H9 (cell line): ENCODE measurements around the gene C9orf152. TPM values are rescaled to one million over a fixed set of nuclear protein-coding genes. Genes with fewer than 3 reads are reported as not detected.

Experiments used
- DNase-seq: peaks from one replicate; pipeline ENCODE4 v3.0.0-alpha.2; 2017
- H2AFZ ChIP-seq: one replicate; pipeline ENCODE4 v1.6.1; 2013; ENCODE audit warnings: mild to moderate bottlenecking, low read length, control low read depth, moderate library complexity
- H2AK5ac ChIP-seq: 2 replicates; pipeline ENCODE4 v1.6.1; 2013; ENCODE audit warnings: low read length, control low read depth, mixed read lengths; ENCODE audit not compliant: insufficient read length
- H2BK120ac ChIP-seq: one replicate; pipeline ENCODE4 v1.6.1; 2013; ENCODE audit warnings: low read depth, mild to moderate bottlenecking, low read length, control low read depth, inconsistent platforms; ENCODE audit not compliant: poor library complexity, severe bottlenecking
- H2BK12ac ChIP-seq: 2 replicates; pipeline ENCODE4 v1.6.1; 2013; ENCODE audit warnings: low read length, control low read depth, mixed read lengths, low read depth; ENCODE audit not compliant: insufficient read length
- H2BK15ac ChIP-seq: 2 replicates; pipeline ENCODE4 v1.6.1; 2013; ENCODE audit warnings: low read depth, low read length, control low read depth
- H2BK20ac ChIP-seq: one replicate; pipeline ENCODE4 v1.6.1; 2013; ENCODE audit warnings: low read depth, mild to moderate bottlenecking, low read length, control low read depth, inconsistent platforms; ENCODE audit not compliant: poor library complexity, severe bottlenecking
- H2BK5ac ChIP-seq: 2 replicates; pipeline ENCODE4 v1.6.1; 2013; ENCODE audit warnings: low read length, control low read depth, mixed read lengths; ENCODE audit not compliant: insufficient read length
- H3K14ac ChIP-seq: 2 replicates; pipeline ENCODE4 v1.6.1; 2013; ENCODE audit warnings: low read length, control low read depth; ENCODE audit not compliant: insufficient read depth
- H3K18ac ChIP-seq: 2 replicates; pipeline ENCODE4 v1.6.1; 2013; ENCODE audit warnings: low read depth, mild to moderate bottlenecking, mixed read lengths, low read length, control low read depth; ENCODE audit not compliant: insufficient read length
- H3K23ac ChIP-seq: 2 replicates; pipeline ENCODE4 v1.6.1; 2013; ENCODE audit warnings: low read length, control low read depth, mixed read lengths, low read depth; ENCODE audit not compliant: insufficient read length
- H3K23me2 ChIP-seq: 2 replicates; pipeline ENCODE4 v1.6.1; 2013; ENCODE audit warnings: low read depth, mild to moderate bottlenecking, mixed read lengths, low read length, control low read depth; ENCODE audit not compliant: insufficient read length, poor library complexity, severe bottlenecking
- H3K27ac ChIP-seq: 2 replicates; pipeline ENCODE4 v1.5.1; 2013; ENCODE audit warnings: low read length, control low read depth, mixed read lengths, low read depth; ENCODE audit not compliant: insufficient read length
- H3K27me3 ChIP-seq: 2 replicates; pipeline ENCODE4 v1.6.1; 2013; ENCODE audit warnings: low read length, control low read depth, inconsistent platforms; ENCODE audit not compliant: insufficient read depth
- H3K4ac ChIP-seq: 2 replicates; pipeline ENCODE4 v1.6.1; 2013; ENCODE audit warnings: low read depth, mild to moderate bottlenecking, control low read depth, inconsistent platforms, low read length, moderate library complexity
- H3K4me1 ChIP-seq: 2 replicates; pipeline ENCODE4 v1.6.1; 2013; ENCODE audit warnings: low read length, control low read depth, inconsistent platforms; ENCODE audit not compliant: insufficient read depth
- H3K4me2 ChIP-seq: 2 replicates; pipeline ENCODE4 v1.6.1; 2013; ENCODE audit warnings: low read length, control low read depth, mixed read lengths; ENCODE audit not compliant: insufficient read length, insufficient read depth
- H3K56ac ChIP-seq: 2 replicates; pipeline ENCODE4 v1.6.1; 2013; ENCODE audit warnings: low read depth, mild to moderate bottlenecking, mixed read lengths, low read length, control low read depth; ENCODE audit not compliant: insufficient read length
- H3K79me1 ChIP-seq: 2 replicates; pipeline ENCODE4 v1.6.1; 2013; ENCODE audit warnings: low read depth, mild to moderate bottlenecking, moderate library complexity, low read length, control low read depth, inconsistent platforms; ENCODE audit not compliant: insufficient read depth, poor library complexity, severe bottlenecking
- H3K79me2 ChIP-seq: 2 replicates; pipeline ENCODE4 v1.6.1; 2013; ENCODE audit warnings: low read length, control low read depth, inconsistent platforms; ENCODE audit not compliant: insufficient read depth
- H3K9ac ChIP-seq: 2 replicates; pipeline ENCODE4 v1.6.1; 2013; ENCODE audit warnings: low read length, control low read depth, mixed read lengths; ENCODE audit not compliant: insufficient read length; ENCODE audit errors: extremely low read depth
- H3K9me3 ChIP-seq: one replicate; pipeline ENCODE4 v1.6.1; 2013; ENCODE audit warnings: low read depth, low read length, inconsistent platforms; ENCODE audit not compliant: control insufficient read depth
- H3T11ph ChIP-seq: one replicate; pipeline ENCODE4 v1.6.1; 2013; ENCODE audit warnings: mild to moderate bottlenecking, low read length, control low read depth, inconsistent platforms
- H4K20me1 ChIP-seq: one replicate; pipeline ENCODE4 v1.6.1; 2013; ENCODE audit not compliant: control insufficient read depth, insufficient read length, insufficient read depth
- H4K5ac ChIP-seq: 2 replicates; pipeline ENCODE4 v1.6.1; 2013; ENCODE audit warnings: low read depth, mild to moderate bottlenecking, mixed read lengths, low read length, control low read depth; ENCODE audit not compliant: insufficient read length
- H4K8ac ChIP-seq: replicated peaks from 2 replicates; pipeline ENCODE4 v1.6.1; 2013; ENCODE audit warnings: low read length, control low read depth, mixed read lengths, low read depth; ENCODE audit not compliant: insufficient read length
- H4K91ac ChIP-seq: 2 replicates; pipeline ENCODE4 v1.6.1; 2013; ENCODE audit warnings: low read depth, mild to moderate bottlenecking, moderate library complexity, mixed read lengths, low read length, control low read depth; ENCODE audit not compliant: insufficient read length
- H3K27ac Mint-ChIP-seq, 3 experiments: 2 replicates in 2 of 3; 3 replicates in 1 of 3; pipeline ENCODE4 v1.8.0; 2020 to 2021; ENCODE audit warnings: mixed read lengths in 3 of 3, mild to moderate bottlenecking in 1 of 3, moderate library complexity in 1 of 3
- H3K27me3 Mint-ChIP-seq: 2 replicates; pipeline ENCODE4 v1.8.0; 2021; ENCODE audit warnings: low read depth, mild to moderate bottlenecking, moderate library complexity, mixed read lengths
- H3K36me3 Mint-ChIP-seq, 3 experiments: 2 replicates in 2 of 3; 3 replicates in 1 of 3; pipeline ENCODE4 v1.8.0; 2020 to 2021; ENCODE audit warnings: low read depth in 3 of 3, mixed read lengths in 3 of 3; ENCODE audit not compliant: insufficient read depth in 1 of 3
- H3K4me1 Mint-ChIP-seq, 2 experiments: 2 replicates each; pipeline ENCODE4 v1.8.0; 2020; ENCODE audit warnings: mixed read lengths in 2 of 2
- H3K4me3 Mint-ChIP-seq, 2 experiments: 2 replicates in 1 of 2; 3 replicates in 1 of 2; pipeline ENCODE4 v1.8.0; 2020 to 2021; ENCODE audit warnings: mild to moderate bottlenecking in 2 of 2, mixed read lengths in 2 of 2, moderate library complexity in 1 of 2
- H3K9me3 Mint-ChIP-seq, 2 experiments: 2 replicates in 1 of 2; 3 replicates in 1 of 2; pipeline ENCODE4 v1.8.0; 2020; ENCODE audit warnings: mild to moderate bottlenecking in 2 of 2, mixed read lengths in 2 of 2, moderate library complexity in 1 of 2
- CTCF ChIP-seq: fragments of 200-600 bp; sonication (generic); conservative IDR thresholded peaks from 3 replicates; pipeline ENCODE4 v1.8.0; 2021; ENCODE audit warnings: antibody characterized with exemption, mild to moderate bottlenecking
- WGBS: extraction: QIAGEN DNeasy Blood & Tissue Kit; methylation state at CpG from one replicate; pipeline ENCODE4 v1.1.7; 2013; ENCODE audit warnings: missing lambda C conversion rate, low lambda C conversion rate, mixed read lengths; ENCODE audit not compliant: insufficient read length; ENCODE audit errors: extremely low coverage; 5-methylcytosine and 5-hydroxymethylcytosine counted together
- total RNA-seq: library from RNA; stranded (reverse); gene quantifications from 2 replicates; pipeline ENCODE4 v1.2.1, GENCODE V29; 2021

C9orf152 gene
- total RNA-seq, 1 experiment from 2014 or later, result not detected

- H3K27ac Mint-ChIP-seq, result no peak overlapping the region
Observed at GRCh38 chr9:110153431-110153830, 54.5 kb downstream of the C9orf152 start.

More at GRCh38 chr9:110153431-110153830, 54.5 kb downstream of the C9orf152 start:
- no peak overlapping the region for H3K27ac ChIP-seq
- peaks cover 3% of the 10 kb centered on the region for H3K79me1 ChIP-seq
- H3K4ac ChIP-seq, result no peak overlapping the region
- no peak overlapping the region for H3T11ph ChIP-seq
- no peak overlapping the region for H2BK5ac ChIP-seq
- H4K5ac ChIP-seq, result no peak overlapping the region
- no peak overlapping the region for H3K9ac ChIP-seq
- Mint-ChIP-seq H3K36me3 (peaks cover 12 to 17% (median 12%) of the 10 kb centered on the region in 3 experiments), H3K9me3 (peaks cover 5 to 7% of the 10 kb centered on the region in 2 experiments; a peak in 3 of 5 replicates), H3K4me3 (no peak overlapping the region), H3K27me3 (peaks cover 7% of the 10 kb centered on the region; the same call in 1 of the 2 replicates), H3K4me1 (peaks cover 11 to 15% of the 10 kb centered on the region in 2 experiments)
- no peak overlapping the region for H3K23ac ChIP-seq
- H3K14ac ChIP-seq, result no peak overlapping the region
- no peaks in the 10 kb centered on the region for H3K79me2 ChIP-seq
- no CpG with 5 or more reads among the region's 2 CpGs for WGBS
- H3K23me2 ChIP-seq, result no peaks in the 10 kb centered on the region
- no peak overlapping the region for H2AFZ ChIP-seq
- H2AK5ac ChIP-seq, result no peak overlapping the region
- no peak overlapping the region for H2BK15ac ChIP-seq
- no peak overlapping the region for H4K91ac ChIP-seq
- H2BK120ac ChIP-seq, result no peak overlapping the region
- no peak overlapping the region for H3K56ac ChIP-seq
- no peak overlapping the region for H2BK12ac ChIP-seq
- no peaks in the 10 kb centered on the region for H4K20me1 ChIP-seq
- no peak for DNase-seq
- H3K4me2 ChIP-seq, result no peak overlapping the region
- TF ChIP-seq CTCF, result no peak
- H3K4me1 ChIP-seq, result peaks cover 4% of the 10 kb centered on the region; the same call in 1 of the 2 replicates
- H3K27me3 ChIP-seq, result no peaks in the 10 kb centered on the region
- no peak overlapping the region for H4K8ac ChIP-seq
- H3K18ac ChIP-seq, result no peak overlapping the region
- no peaks in the 10 kb centered on the region for H3K9me3 ChIP-seq
- no peak overlapping the region for H2BK20ac ChIP-seq
